Epithelial cell of prostate (primary cell): ENCODE data around the gene TNS3.

Experiments used
- DNase-seq: peaks from one replicate; pipeline ENCODE4 v3.0.0-alpha.2; 2011; ENCODE audit warnings: low read depth, low spot score
- H3K27ac ChIP-seq: fragments of 450-650 bp; 2 replicates; pipeline ENCODE4 v1.5.1; 2017; ENCODE audit warnings: mild to moderate bottlenecking

TNS3 gene

GRCh38 chr7:47583739-47584535, 2.0 kb upstream of the TNS3 start:
- H3K27ac ChIP-seq = no peak overlapping the region
- DNase-seq = no peak

DNA sequence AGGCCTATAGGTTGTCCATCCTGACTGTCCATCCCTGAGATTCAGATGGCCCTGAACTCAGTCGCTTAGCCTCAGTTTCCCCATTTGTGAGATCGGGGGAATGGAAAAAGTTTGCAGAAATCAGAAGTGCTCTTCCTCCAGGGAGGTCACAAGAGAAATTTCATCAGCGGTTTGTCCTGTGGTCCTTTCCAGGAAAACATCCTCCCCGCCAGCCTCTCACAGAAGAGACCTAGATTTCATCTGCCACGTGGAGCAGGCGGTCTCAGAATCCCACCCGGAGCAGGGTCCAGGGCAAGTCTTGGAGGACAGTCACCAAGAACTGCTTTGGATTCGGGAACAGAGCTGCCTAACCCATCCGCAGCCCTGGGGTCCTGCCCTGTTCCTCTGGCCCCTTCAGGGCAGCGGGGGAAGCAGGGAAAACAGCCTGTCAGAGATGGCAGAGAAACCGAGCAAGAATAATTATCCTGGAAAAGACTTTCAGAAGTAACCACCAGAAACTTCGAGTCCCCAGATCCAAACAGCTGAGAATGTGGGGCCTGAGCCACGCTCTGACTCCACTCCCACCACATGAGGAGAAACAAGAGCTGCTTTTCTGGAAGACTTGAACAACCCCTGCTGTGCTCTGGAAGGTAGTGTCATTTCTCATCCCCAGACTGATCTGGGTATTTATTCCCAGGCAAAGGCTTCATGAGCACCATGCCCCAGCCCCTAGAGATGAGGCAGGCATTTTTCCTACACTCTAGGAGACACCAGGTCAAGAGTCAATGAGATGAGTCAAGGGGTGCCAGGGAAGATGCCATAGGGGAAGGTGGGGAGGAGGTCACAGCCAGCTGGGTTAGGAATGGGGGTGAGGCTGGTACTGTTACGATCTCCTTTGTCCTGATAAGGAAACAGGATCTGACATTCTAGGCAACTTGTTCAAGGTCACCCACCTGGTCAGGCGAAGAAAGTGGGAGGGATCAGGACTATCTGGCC, 1.1 kb upstream of the TNS3 start:
- H3K27ac ChIP-seq = no peak overlapping the region
- no peak for DNase-seq

DNA sequence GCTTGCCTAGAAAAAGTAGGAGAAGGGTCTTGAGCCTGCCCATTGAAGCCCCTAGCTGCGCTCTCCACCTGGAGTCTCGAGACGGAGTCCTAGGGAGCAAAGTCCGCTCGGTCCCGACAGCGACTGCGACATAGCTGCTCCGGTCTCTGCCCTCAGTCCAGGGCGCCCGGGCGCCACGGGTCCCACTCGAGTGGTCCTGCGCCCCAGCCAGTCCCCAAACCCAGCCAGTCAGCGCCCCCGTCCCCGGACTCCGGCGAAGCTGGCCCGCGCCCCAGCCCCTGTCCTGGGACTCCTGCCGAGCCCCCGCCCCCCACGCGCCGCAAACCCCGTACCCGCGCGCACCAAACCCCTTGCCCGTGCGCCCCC, 490 bp downstream of the TNS3 start:
- H3K27ac ChIP-seq = no peak overlapping the region
- no peak for DNase-seq

DNA sequence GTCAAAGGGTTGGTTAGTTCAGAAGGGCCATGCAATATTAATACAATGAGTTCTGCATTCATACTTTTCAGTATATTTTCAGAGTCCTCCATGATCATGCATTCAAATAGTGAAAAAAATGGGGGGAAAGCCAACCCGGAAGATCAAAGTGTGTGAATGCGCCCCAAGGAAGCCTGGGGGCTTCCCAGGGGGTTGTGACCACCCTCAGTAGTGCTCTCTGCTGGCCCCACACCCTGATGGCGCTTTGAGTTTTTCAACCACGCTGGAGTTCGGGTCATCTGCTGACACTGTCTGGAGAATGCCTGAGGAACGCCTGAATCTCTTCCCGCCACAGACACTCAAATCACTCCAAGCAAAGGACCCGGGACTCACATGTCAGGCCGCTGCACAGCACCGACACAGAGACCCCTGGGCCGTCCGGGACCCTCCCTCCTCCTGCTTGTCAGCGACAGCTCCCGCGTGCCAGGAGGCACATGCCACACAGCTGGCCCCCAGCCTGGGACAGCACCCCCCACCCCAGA, 1.0 kb downstream of the TNS3 start:
- no peak overlapping the region for H3K27ac ChIP-seq
- DNase-seq = no peak

GRCh38 chr7:47580175-47580706, 1.7 kb downstream of the TNS3 start:
- H3K27ac ChIP-seq = no peak overlapping the region
- DNase-seq = no peak

GRCh38 chr7:47579458-47579857, 2.5 kb downstream of the TNS3 start:
- no peak for DNase-seq
- no peak overlapping the region for H3K27ac ChIP-seq

DNA sequence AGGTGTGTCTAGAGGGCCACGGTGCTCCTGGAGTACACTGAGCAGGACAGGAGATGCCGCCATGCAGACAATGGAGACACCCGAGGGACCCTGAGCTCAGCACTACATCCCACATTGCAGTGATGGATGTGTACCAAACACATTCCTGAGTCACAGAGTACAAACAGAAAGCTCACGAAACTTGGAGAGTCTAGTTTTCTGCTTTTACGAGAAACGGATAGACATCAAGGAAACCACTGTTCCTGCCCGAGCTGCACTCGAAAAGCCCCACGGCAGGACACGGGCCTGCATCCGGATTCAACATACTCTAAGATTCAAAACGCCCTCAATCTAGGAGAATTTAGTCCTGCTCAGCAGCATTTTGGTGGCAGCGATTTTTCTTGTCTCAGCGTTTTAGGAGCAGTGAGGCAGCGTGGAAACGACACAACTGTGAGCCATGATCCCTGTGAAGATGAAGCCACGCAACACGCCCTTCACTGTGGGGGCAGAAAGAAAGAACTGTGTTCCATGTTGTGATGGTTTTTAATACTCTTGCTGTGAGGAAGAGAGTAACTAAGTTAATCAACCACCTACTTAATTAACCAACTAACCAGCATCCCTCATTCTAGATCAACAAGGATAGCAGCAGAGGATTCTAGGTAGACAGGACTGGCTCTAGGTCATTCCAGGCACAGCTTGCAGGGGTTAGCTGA, 3.2 kb downstream of the TNS3 start:
- DNase-seq = no peak

DNA sequence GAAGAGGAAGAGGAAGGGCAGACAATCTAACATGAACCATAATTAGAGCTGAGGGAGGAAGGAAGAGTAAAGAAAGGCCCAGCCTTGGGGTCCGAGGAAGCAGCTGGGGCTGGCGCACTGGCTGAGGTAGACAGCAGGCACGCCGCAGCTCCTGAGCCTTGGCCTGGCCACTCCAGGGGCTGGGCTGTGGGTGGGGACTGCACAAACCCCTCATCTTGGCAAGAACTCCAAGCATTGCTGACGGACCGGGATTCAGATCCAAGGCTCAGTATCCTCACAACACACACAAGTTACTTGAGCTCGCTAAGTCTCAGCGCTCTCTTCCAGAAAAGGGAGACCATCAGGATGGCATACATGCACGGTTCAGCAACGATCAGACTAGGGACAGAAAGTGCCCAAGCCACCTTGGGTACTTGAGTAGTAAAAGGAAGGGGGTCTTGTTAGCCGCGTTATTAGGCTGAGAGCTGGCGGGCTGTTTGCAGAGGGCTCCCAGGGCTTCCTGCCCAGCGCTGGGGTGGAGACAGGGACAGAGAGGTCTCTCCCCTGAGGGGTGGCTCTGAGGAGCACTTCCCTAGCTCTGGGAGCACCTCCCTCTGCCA, 4.5 kb downstream of the TNS3 start:
- H3K27ac ChIP-seq = no peak overlapping the region
- DNase-seq = no peak

More for the DNA sequence above, 3.2 kb downstream of the TNS3 start:
- no peak overlapping the region for H3K27ac ChIP-seq

DNA sequence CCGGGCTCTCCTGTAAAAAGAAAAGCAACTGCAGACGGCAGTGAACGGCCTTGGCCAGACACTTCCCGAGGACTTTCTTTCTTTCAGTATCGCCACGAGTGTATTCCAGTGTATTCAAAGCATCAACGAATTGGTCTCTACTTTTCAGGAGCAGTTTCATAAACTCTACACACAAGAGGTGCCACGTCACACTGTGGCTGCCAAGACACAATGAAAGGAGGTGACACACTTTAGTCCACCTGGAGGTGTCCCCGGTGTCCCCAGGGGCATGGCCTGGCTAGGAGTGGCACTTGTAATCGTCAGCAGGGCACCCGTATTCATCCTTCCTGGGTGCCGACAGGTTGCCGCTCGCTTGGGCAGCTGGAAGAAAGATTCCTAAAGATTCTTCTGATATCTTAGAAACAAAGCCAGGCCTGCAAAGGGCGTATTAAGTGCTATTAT, 5.0 kb downstream of the TNS3 start:
- DNase-seq = no peak
- H3K27ac ChIP-seq = no peak overlapping the region

- DNase-seq = no peak
- no peak overlapping the region for H3K27ac ChIP-seq
These were observed 5.7 kb downstream of the TNS3 start for GRCh38 chr7:47576031-47576865.

DNA sequence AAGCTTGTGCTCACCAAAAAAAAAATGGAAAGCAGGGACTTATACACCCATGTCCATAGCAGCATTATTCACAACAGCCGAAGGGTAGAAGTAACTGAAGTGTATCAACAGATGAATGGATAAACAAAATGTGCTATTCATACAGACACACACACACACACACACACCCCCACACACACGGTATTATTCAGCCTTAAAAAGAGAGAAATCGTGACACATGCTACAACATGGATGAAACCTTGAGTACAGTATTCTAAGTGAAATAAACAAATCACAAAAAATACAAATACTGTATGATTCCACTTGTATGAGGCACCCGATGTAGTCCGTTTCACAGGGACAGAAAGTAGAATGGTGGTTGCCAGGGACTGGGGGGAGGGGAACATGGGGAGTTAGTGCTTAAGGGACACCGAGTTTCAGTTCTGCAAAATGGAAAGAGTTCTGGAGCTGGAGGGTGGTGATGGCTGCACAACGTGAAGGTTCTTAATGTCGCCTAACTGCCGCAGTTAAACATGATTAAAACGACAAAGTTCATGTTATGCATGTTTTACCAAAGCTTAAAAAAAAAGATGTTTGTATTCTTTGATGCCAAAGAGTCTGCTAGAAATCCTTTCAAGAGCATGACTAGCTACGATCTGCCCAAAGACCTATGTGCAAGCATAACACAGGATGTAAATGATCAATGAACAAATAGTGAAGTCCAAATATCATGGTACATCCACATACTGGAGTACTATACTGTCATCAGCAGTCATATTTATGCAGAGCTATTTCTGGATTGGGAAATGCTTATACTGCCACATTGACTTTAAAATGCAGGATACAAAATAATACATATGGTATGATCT, 7.2 kb downstream of the TNS3 start:
- H3K27ac ChIP-seq = no peak overlapping the region
- DNase-seq = no peak

- no peak overlapping the region for H3K27ac ChIP-seq
- DNase-seq = no peak
These were observed 8.0 kb downstream of the TNS3 start for GRCh38 chr7:47573758-47574481.

DNA sequence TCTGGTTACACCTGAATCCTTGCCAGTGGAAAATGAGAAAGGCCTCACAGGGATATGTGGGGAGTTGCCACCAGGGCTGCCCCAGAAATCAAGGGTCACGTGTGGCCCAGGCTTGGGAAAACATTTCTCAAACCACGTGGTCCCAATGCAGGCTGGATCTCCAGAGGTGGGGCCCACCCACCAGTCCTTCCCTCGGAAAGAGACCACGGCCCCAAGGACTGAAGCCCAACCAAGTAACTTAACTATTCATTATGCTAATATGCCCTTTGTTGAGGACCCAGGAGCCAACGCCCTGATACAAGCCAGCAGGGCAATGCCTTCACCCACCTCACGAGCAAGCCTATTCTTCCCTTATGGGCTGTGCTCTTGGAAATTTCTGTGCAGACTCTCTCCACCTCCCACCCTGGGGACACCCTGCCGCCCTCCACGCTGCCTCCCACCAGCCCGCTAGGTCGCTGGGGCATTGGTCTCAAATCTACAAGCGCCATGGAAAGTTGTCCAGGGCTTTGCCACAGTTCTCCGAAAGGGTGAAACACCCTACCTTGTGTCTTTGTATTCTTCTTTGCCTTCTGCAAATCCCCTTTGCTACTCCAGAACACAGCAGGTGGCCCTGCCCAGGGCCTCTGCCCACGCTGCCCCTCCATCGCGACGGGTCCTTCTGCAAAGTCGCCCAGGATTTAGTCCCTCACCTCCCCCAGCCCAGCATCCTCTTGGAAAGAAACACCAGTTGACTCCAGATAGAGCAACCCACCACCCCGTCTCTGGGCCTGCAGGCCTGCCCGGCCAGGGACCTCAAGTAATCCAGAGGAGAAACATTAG, 8.8 kb downstream of the TNS3 start:
- no peak overlapping the region for H3K27ac ChIP-seq
- no peak for DNase-seq

DNA sequence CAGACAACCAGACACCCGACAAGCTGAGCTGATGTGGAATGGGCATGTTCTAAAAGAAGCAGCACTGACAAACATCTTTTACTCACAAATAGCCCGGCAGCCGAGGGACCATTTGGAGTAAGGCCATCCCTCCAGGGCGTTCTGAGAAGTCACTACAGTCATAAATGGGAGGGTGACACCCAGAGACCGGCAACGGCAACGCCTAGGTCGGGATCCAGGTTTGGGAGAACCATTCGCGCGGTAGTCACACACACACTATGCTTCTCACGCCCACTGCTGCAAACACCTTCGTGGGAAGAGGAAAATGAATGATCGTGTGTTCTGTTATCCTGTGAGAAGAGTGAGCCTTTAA, 9.8 kb downstream of the TNS3 start:
- no peak for DNase-seq
- H3K27ac ChIP-seq = no peak overlapping the region

- no peak overlapping the region for H3K27ac ChIP-seq
- no peak for DNase-seq
These were observed 10.4 kb downstream of the TNS3 start for GRCh38 chr7:47571331-47572093.

DNA sequence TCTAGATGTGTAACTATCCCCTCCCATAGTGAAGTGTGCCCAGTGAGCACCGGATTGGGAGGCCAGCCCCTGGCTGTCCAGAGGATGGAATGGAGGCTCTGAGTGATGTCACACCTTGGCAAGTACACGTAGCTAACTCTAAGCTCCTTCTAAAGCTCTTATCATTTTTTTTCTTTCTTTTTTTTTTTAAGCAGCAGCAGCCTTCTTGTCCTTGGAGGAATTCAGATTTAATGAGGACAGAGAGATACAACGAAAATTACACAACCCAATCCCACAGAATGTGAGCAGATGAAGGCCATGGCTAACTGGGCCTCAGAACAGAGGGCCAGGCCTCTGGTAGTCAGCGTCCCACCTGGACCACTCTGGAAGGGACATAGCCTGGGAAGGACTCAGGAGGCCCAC, 11.3 kb downstream of the TNS3 start:
- no peak overlapping the region for H3K27ac ChIP-seq
- no peak for DNase-seq
